Daoy (cell line): ENCODE results near the gene MLLT3. TPM values are rescaled to one million over a fixed set of nuclear protein-coding genes. Genes with fewer than 3 reads are reported as not detected.
A peak's percentile ranks its signal among the peaks of the same experiment; 100 is the strongest.

ENCODE experiments used
- DNase-seq: peaks from one replicate; pipeline ENCODE4 v3.0.0-alpha.2; 2015; ENCODE audit warnings: low read depth
- total RNA-seq: library from RNA; depleted of rRNA; stranded (reverse); fragments of >200 nt; shearing (Covaris generic); gene quantifications from 2 replicates; pipeline ENCODE4 v1.2.3, GENCODE V29; 2014

Gene MLLT3
- total RNA-seq, 1 experiment from 2014 or later = 3.8 TPM

- peak; percentile 4 for DNase-seq
Measured at GRCh38 chr9:20382460-20383071, 239.7 kb downstream of the MLLT3 start.

DNA sequence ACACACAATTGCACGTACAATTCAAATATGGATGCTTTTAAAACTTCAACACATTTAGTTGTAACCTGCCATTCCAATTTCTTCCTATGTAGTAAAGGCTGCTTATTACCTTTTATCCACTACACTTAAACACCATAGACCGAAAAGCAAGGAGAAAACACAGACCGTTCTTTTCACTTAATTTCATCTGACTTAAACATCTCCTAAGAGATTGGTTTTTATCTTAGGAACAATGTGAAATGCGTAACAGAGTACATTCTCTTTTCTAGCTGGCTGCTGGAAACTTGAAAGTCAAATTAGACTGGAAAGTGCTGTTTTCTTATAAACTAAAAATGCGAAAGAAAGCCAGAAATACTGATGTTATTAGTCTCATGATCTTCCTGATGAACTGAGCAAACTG lies 241.8 kb downstream of the MLLT3 start:
- no peak for DNase-seq

DNA sequence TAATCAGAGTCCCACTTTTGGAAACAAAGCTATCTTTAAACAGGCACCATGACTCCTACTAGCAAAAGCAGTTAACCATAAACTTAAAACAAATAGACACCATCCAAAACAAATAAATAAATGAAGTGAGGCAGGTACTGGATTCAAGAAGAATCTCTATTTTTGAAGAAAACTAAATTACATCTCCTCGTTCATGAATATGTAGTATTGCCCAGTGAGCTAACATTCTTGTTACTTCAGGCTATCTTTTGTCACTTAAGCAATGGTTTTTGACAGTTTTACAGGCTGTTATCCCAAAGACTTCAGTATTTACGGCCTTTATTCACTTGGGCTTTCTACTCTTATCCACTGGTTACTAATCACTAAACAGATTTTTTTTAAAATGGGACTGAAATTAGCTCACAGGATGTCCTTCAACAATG lies 242.5 kb downstream of the MLLT3 start:
- no peak for DNase-seq

DNA sequence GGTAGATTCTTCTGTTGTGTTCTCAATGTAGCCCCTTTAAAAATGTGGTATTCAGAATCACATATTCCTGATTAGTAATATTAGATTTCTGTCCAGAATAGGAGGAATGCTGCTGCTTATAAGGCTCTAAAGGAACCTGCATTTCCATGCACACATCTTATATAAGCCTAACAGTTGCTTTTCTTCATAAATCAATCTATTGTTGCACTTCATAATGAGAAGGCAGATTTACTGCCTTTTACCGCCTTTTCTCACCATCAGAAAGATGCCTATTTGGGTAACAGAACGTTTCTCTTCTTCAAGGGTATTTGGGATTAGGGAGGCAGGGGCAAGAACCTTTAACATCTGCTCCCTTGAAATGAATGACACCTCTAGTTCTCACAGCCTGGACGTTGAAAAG lies 243.4 kb downstream of the MLLT3 start:
- no peak for DNase-seq

- no peak for DNase-seq
Measured at GRCh38 chr9:20377790-20378189, 244.5 kb downstream of the MLLT3 start.

- DNase-seq = no peak
Measured at GRCh38 chr9:20376731-20377375, 245.4 kb downstream of the MLLT3 start.

DNA sequence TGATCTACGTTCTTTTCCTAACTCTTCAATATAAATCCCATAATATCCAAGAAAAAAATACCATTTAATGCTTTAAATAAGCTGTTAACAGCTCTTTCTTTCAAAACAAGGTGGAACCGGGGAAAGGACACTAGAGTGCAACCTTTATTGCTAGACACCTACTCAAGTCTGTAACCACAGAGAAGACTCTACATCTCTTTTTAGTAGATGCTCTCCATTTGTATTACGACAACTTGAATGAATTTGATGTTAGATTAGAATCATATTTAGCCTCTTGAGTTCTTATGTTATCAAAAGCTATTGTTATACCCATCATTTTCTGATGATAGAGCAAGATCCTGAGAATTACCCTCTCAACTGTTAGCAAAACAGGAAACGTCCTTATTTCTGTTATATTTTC lies 246.3 kb downstream of the MLLT3 start:
- no peak for DNase-seq

- no peak for DNase-seq
Measured at GRCh38 chr9:20373263-20373662, 249.0 kb downstream of the MLLT3 start.

DNA sequence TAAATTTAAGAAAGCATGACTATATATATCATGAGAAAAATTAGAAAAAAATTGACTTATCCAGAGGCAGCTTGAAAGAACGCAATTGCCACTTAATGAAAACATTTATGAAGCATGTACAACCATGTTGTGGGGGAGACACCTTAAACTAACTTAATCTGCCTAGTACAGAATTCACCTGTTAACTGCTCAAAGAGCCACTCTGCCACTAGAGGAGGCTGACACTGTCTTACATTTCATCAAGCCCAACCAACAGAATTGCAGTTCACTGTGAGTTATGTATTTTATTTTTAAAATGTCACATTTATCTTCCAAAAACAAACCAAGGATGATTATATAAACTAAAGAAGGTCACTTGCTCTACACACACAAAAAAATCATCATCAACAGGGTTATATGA lies 252.9 kb downstream of the MLLT3 start:
- no peak for DNase-seq

GRCh38 chr9:20367855-20368254 lies 254.4 kb downstream of the MLLT3 start:
- no peak for DNase-seq

- no peak for DNase-seq
Measured at GRCh38 chr9:20364959-20365358, 257.3 kb downstream of the MLLT3 start.

- DNase-seq = no peak
Measured at GRCh38 chr9:20363233-20363632, 259.1 kb downstream of the MLLT3 start.

GRCh38 chr9:20361656-20362570 lies 260.4 kb downstream of the MLLT3 start:
- no peak for DNase-seq

- DNase-seq = no peak
Measured at GRCh38 chr9:20361229-20361628, 261.1 kb downstream of the MLLT3 start.

DNA sequence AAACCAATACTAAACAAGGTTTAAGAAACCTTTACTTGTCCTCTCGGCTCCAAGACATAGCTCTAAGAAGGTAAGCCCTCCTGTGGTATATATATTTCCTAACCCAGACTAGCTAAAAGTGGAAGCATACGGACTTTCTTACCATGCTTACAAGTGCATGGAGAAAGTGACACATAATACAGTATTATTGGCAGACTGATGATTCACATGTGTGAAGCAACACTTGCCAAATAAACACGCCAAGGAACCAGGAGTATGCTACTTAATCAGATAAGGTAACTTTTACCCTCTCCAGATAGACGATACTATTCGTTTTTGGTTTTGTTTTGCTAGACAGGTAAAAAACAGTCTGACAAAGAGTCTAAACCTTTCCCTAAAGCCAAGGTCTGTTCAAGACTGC lies 264.1 kb downstream of the MLLT3 start:
- peak; percentile 9 for DNase-seq

- no peak for DNase-seq
Measured at GRCh38 chr9:20357037-20357432, 265.3 kb downstream of the MLLT3 start.

DNA sequence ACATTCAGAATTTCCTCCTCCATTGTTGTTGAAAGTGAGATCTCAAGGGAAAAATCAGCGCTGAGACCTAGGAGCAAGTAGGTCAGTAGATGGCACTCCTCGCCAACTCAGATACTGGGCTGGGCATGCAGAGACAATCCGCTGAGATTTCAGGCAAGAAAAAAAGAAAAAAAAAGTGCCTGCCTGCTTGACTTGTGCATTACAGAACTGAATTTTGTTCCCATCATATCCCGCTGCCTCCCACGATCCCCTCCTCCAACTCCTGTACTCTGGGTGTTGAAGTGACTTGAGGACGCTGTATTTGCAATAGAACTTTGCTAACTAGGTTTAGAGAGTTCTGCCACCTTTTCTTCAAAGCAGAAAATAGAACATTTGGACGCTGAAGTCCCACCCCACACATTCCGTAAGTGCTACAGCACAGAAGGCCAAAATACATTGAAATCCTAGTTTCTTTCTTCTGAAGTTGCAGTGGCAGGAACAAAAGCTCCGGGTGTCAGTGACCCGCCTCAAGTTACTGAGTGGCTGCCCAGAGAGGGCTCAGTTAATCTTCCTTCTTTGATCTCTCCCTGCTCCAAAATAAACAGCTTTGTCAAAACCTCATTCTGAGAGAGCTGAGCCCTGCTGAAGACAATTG lies 265.8 kb downstream of the MLLT3 start:
- DNase-seq = peak; percentile 56

- no peak for DNase-seq
Measured at GRCh38 chr9:20355022-20355421, 267.3 kb downstream of the MLLT3 start.

DNA sequence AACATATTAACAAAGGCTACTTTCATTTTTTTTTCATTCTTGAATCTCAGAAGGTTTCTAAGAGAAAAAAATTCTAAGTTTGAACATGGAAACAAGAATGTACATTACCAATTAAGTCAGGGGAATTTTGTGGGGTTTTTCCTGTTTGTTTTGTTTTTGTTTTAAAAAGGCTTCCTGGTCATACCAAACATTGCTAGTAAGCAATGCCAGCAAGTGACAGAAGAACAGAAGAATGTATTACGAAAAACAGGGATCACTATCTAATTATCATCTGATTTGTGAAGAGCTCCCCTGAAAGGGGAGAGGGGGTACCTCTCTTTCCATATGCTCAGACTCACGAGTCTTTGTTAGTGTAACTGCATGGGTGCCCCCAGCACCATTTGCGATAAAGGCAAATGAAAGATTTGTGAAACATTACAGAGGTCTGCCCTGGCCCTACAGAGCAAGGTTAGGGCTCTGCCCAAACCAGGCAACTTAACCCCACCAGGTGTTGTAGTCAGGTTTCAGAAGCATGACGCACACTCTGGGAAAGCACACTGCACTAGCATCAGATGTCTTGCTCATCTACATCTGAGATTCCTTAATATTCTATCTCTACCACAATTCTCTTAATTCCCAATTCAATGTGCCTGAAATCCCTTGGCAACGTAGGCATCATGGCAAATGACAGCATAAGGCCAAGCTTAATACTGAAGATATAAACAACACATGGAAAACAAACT lies 268.2 kb downstream of the MLLT3 start:
- no peak for DNase-seq

DNA sequence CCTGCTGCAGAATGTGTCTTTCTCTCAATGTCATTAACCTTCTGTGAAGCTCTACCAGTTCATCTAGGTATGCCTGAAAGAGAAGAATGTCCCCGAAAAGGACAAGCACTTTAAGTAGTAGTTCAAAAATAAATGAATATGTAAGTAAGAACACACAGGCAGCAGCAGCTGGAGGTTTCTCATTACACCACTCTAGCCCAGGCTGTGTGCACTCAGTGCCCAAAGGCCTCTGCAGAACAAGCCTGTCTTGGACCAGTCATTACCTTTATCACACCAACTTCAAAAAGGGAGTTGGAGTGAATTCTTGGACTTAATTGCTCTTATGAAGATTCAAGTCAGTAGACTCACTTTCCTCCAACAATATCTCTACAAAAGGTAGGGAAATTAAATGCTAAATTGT lies 268.8 kb downstream of the MLLT3 start:
- DNase-seq = no peak

DNA sequence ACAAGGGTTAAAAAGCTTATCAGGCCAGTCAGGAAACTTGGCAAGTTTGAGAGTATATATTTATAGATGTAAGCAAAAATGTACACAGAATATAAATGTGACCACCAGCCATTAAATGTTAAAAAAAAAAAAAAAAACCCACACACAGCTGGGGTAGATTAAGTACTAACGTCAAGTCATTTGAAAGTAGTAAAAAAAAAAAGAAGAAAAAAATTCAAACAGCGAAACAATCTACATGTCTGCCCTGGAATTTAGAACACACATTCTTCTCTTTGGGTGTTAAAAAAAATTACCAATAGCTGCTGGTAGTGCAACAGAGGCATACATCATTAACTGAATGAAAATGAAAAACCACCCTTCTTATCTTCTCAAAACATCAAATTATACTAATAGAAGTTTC lies 269.7 kb downstream of the MLLT3 start:
- DNase-seq = no peak

DNA sequence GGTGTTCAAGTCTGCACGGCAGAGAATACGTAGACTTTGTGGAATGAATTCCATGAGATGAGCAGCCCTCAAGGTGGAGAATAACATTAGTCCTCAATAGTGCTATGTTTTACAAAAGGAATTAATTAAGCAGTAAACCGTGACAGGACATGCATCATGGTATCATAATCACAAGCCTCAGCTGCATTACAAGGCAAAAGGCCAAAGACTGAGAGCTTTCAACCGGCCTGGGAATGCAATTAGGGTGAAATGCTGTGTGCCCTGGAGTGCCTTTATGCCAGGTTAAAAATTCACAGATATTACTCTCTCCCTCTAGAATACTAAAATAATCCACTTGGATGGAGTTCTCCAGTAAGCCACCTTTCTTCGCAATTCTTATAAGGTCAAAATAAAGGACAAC lies 270.6 kb downstream of the MLLT3 start:
- no peak for DNase-seq
